Measurements from ENCODE around the gene SLC35E1.

Gene SLC35E1

GRCh38 chr19:16576690-16577530 lies 4.7 kb upstream of the SLC35E1 start:
- no peak overlapping the region for H3K27ac ChIP-seq (ENCODE audit: low read depth, low read length)

DNA sequence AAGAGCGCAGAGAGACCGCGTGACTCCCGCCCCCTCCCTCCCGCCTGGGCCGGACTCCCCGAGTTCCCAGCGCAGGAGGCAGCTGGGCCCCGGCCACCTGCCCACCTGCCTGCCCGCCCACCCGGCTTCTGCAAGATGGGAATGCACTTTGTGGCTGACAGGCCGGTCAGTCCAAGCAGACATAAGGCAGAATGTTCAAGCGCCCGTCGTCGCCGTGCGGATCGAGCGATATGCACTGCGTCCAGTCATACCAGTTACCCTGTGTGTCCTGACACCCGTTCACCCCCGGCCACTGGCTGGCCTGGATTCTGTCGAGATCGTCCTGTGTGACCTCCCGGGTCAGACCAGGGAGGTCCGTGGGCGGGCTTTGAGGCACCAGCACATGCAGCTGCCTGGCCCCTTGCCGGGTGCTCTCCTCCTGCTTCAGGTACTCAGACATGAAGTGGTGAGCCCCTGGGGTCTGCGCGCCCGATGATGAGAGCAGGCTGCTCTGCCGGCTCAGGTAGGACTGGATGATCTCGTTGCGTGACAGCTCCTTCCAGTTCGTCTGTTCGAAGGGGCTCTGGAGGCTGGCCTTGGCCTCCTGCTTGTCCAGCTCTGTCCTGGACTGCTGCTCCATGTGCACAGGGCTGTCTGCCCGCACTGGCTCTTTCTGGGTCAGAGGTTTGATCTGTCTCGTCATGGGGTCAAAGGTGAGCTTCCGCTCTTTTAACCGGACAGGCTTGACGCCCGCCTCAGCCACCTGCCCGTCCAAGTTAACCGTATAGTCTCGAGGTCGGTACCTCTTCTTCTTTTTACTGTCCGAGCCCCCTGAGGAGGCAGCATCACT lies 3.9 kb upstream of the SLC35E1 start:
- Histone ChIP-seq H3K4me1 (ENCODE audit: insufficient read depth, low read length) (peaks cover 21% of the 10 kb centered on the region), H3K9ac (ENCODE audit: low read length) (no peak overlapping the region), H3K36me3 (ENCODE audit: insufficient read depth, low read length) (peaks cover 30% of the 10 kb centered on the region)

More at GRCh38 chr19:16576690-16577530, 4.7 kb upstream of the SLC35E1 start:
- peaks cover 19% of the 10 kb centered on the region for H3K4me1 ChIP-seq (ENCODE audit: insufficient read depth, low read length)
- H3K4me3 ChIP-seq (ENCODE audit: low read depth in 1 of 2, low read length in 2 of 2) = no peak overlapping the region
- H3K9me3 ChIP-seq (ENCODE audit: low read length) = no peaks in the 10 kb centered on the region
- H3K27me3 ChIP-seq (ENCODE audit: control insufficient read depth in 1 of 2, insufficient read depth in 2 of 2, low read length in 2 of 2) = no peaks in the 10 kb centered on the region
- H3K36me3 ChIP-seq (ENCODE audit: insufficient read depth, low read length) = peaks cover 33% of the 10 kb centered on the region
- no peak overlapping the region for H3K9ac ChIP-seq (ENCODE audit: low read length)

DNA sequence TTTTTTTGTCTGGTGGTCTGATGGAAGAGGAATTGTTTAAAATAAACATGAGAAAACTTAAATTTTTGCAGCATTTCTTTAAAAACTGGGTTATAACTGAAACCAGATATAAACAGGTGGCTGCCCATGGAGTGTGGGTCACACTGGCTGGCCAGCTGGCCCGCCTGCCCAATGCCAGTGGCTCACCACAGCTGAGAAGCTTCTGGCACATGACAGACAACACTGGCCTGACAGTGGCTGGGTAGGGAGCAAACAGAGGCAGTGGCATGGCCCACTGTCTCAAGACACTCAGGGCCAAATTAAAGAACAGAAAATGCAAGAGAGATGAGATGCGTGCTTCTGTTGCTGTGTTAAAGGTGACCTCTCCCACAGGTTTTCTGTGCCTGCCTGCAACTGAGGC lies 3.1 kb upstream of the SLC35E1 start:
- peaks cover 24% of the 10 kb centered on the region for H3K4me1 ChIP-seq (ENCODE audit: insufficient read depth, low read length)

More for the DNA sequence above, 3.9 kb upstream of the SLC35E1 start:
- Histone ChIP-seq H3K27ac (ENCODE audit: low read depth, low read length) (no peak overlapping the region), H3K27me3 (ENCODE audit: control insufficient read depth in 1 of 2, insufficient read depth in 2 of 2, low read length in 2 of 2) (no peaks in the 10 kb centered on the region), H3K4me3 (ENCODE audit: low read depth in 1 of 2, low read length in 2 of 2) (no peak overlapping the region), H3K9me3 (ENCODE audit: low read length) (no peaks in the 10 kb centered on the region)

DNA sequence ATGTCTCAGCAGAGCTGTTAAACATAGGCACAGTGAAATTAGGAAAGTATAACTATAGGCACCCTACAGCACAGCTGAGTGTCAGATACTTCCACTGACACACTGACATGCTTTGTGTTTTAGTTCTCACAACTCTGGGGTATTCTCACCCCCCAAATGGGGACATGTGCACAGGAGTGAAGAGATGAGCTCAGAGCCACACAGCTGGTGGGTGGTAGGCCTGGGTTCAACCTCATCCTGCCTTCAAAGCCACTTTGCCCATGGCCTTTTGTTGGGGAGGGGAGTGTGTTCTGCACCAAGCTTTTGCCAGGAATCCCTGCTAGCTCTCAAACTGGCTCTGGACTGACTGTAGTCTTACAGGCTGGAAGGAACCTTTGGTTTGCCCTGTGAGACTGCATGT lies 1.7 kb upstream of the SLC35E1 start:
- no peaks in the 10 kb centered on the region for H3K9me3 ChIP-seq (ENCODE audit: low read length)
- no peaks in the 10 kb centered on the region for H3K27me3 ChIP-seq (ENCODE audit: control insufficient read depth in 1 of 2, insufficient read depth in 2 of 2, low read length in 2 of 2)
- H3K9ac ChIP-seq (ENCODE audit: low read length) = no peak overlapping the region
- peaks cover 24% of the 10 kb centered on the region for H3K4me1 ChIP-seq (ENCODE audit: insufficient read depth, low read length)
- H3K4me3 ChIP-seq (ENCODE audit: low read depth in 1 of 2, low read length in 2 of 2) = peak overlapping the region in 1 of 2 donors; percentile 97
- H3K27ac ChIP-seq (ENCODE audit: low read depth, low read length) = no peak overlapping the region
- peaks cover 39% of the 10 kb centered on the region for H3K36me3 ChIP-seq (ENCODE audit: insufficient read depth, low read length)

More for the DNA sequence above, 3.1 kb upstream of the SLC35E1 start:
- H3K4me3 ChIP-seq (ENCODE audit: low read depth in 1 of 2, low read length in 2 of 2) = no peak overlapping the region
- H3K9ac ChIP-seq (ENCODE audit: low read length) = no peak overlapping the region
- H3K27ac ChIP-seq (ENCODE audit: low read depth, low read length) = no peak overlapping the region
- peaks cover 30% of the 10 kb centered on the region for H3K36me3 ChIP-seq (ENCODE audit: insufficient read depth, low read length)
- H3K27me3 ChIP-seq (ENCODE audit: control insufficient read depth in 1 of 2, insufficient read depth in 2 of 2, low read length in 2 of 2) = no peaks in the 10 kb centered on the region
- H3K9me3 ChIP-seq (ENCODE audit: low read length) = no peaks in the 10 kb centered on the region

- Histone ChIP-seq H3K27ac (ENCODE audit: low read depth, low read length) (peak overlapping the region; percentile 74), H3K27me3 (ENCODE audit: control insufficient read depth in 1 of 2, insufficient read depth in 2 of 2, low read length in 2 of 2) (no peaks in the 10 kb centered on the region), H3K4me3 (ENCODE audit: low read depth in 1 of 2, low read length in 2 of 2) (peak overlapping the region; percentile 62 to 97), H3K4me1 (ENCODE audit: insufficient read depth, low read length) (peaks cover 24% of the 10 kb centered on the region), H3K36me3 (ENCODE audit: insufficient read depth, low read length) (peaks cover 39% of the 10 kb centered on the region), H3K9ac (ENCODE audit: low read length) (peak overlapping the region; percentile 71), H3K9me3 (ENCODE audit: low read length) (no peaks in the 10 kb centered on the region)
Observed at GRCh38 chr19:16573296-16573695, 1.1 kb upstream of the SLC35E1 start.

- Histone ChIP-seq H3K9ac (ENCODE audit: low read length) (peak overlapping the region; percentile 44), H3K27ac (ENCODE audit: low read depth, low read length) (peak overlapping the region; percentile 68), H3K36me3 (ENCODE audit: insufficient read depth, low read length) (peaks cover 47% of the 10 kb centered on the region), H3K4me1 (ENCODE audit: insufficient read depth, low read length) (peaks cover 24% of the 10 kb centered on the region), H3K4me3 (ENCODE audit: low read depth in 1 of 2, low read length in 2 of 2) (peak overlapping the region; percentile 77 to 78), H3K27me3 (ENCODE audit: control insufficient read depth in 1 of 2, insufficient read depth in 2 of 2, low read length in 2 of 2) (no peaks in the 10 kb centered on the region), H3K9me3 (ENCODE audit: low read length) (no peaks in the 10 kb centered on the region)
Observed at GRCh38 chr19:16571822-16572331, 338 bp downstream of the SLC35E1 start.

DNA sequence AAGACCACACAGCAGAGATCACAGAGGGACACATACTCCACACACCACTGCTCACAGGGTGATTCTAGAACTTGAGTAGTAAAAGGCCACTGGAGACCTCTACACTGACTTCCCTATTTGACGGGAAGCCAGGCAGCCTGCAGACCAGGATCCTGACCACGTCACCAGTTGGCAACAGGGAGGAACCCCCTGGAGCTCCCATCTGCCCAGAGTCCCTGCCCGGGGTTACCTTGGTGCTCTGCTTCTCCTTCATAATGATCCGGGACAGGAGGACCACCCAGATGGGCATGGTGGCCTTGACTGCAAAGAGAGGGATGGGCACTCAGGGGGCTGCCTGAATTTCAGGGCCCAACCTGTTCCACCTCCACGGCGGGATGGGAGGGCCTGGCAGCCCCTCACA lies 932 bp downstream of the SLC35E1 start:
- peak overlapping the region; percentile 68 for H3K27ac ChIP-seq (ENCODE audit: low read depth, low read length)
- no peaks in the 10 kb centered on the region for H3K9me3 ChIP-seq (ENCODE audit: low read length)
- peak overlapping the region; percentile 44 for H3K9ac ChIP-seq (ENCODE audit: low read length)
- H3K36me3 ChIP-seq (ENCODE audit: insufficient read depth, low read length) = peaks cover 49% of the 10 kb centered on the region
- H3K4me3 ChIP-seq (ENCODE audit: low read depth in 1 of 2, low read length in 2 of 2) = peak overlapping the region; percentile 77 to 78
- peaks cover 24% of the 10 kb centered on the region for H3K4me1 ChIP-seq (ENCODE audit: insufficient read depth, low read length)
- no peaks in the 10 kb centered on the region for H3K27me3 ChIP-seq (ENCODE audit: control insufficient read depth in 1 of 2, insufficient read depth in 2 of 2, low read length in 2 of 2)

GRCh38 chr19:16569609-16570320 lies 2.5 kb downstream of the SLC35E1 start:
- Histone ChIP-seq H3K9me3 (ENCODE audit: low read length) (no peaks in the 10 kb centered on the region), H3K27me3 (ENCODE audit: control insufficient read depth in 1 of 2, insufficient read depth in 2 of 2, low read length in 2 of 2) (no peaks in the 10 kb centered on the region), H3K4me3 (ENCODE audit: low read depth in 1 of 2, low read length in 2 of 2) (no peak overlapping the region), H3K36me3 (ENCODE audit: insufficient read depth, low read length) (peaks cover 41% of the 10 kb centered on the region), H3K27ac (ENCODE audit: low read depth, low read length) (no peak overlapping the region), H3K9ac (ENCODE audit: low read length) (no peak overlapping the region), H3K4me1 (ENCODE audit: insufficient read depth, low read length) (peaks cover 24% of the 10 kb centered on the region)

DNA sequence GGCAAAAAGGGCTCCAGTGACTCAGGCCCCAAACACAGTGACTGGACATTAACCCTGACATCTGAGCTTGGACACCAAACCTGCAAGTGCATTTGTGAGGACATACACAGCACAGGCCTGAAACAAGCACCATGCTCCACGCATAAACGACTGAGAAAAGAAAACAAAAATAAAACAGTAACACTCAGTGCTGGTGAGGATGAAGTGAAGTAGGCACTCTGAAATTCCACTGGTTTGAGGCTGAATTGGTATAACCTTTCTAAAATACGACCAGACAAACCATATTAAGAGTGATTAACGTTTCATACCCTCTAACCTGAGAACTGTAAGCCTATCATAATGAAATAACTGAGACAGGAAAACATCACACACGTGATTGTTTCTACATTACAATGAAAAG lies 5.5 kb downstream of the SLC35E1 start:
- Histone ChIP-seq H3K4me1 (ENCODE audit: insufficient read depth, low read length) (peaks cover 9% of the 10 kb centered on the region), H3K9me3 (ENCODE audit: low read length) (no peaks in the 10 kb centered on the region), H3K36me3 (ENCODE audit: insufficient read depth, low read length) (peaks cover 41% of the 10 kb centered on the region), H3K27me3 (ENCODE audit: control insufficient read depth in 1 of 2, insufficient read depth in 2 of 2, low read length in 2 of 2) (no peaks in the 10 kb centered on the region), H3K4me3 (ENCODE audit: low read depth in 1 of 2, low read length in 2 of 2) (no peak overlapping the region), H3K27ac (ENCODE audit: low read depth, low read length) (no peak overlapping the region), H3K9ac (ENCODE audit: low read length) (no peak overlapping the region)

- Histone ChIP-seq H3K36me3 (ENCODE audit: insufficient read depth, low read length) (peaks cover 41% of the 10 kb centered on the region), H3K9ac (ENCODE audit: low read length) (no peak overlapping the region), H3K27ac (ENCODE audit: low read depth, low read length) (no peak overlapping the region), H3K4me3 (ENCODE audit: low read depth in 1 of 2, low read length in 2 of 2) (no peak overlapping the region), H3K27me3 (ENCODE audit: control insufficient read depth in 1 of 2, insufficient read depth in 2 of 2, low read length in 2 of 2) (no peaks in the 10 kb centered on the region), H3K4me1 (ENCODE audit: insufficient read depth, low read length) (peaks cover 4% of the 10 kb centered on the region), H3K9me3 (ENCODE audit: low read length) (no peaks in the 10 kb centered on the region)
Observed at GRCh38 chr19:16566161-16566560, 6.1 kb downstream of the SLC35E1 start.

DNA sequence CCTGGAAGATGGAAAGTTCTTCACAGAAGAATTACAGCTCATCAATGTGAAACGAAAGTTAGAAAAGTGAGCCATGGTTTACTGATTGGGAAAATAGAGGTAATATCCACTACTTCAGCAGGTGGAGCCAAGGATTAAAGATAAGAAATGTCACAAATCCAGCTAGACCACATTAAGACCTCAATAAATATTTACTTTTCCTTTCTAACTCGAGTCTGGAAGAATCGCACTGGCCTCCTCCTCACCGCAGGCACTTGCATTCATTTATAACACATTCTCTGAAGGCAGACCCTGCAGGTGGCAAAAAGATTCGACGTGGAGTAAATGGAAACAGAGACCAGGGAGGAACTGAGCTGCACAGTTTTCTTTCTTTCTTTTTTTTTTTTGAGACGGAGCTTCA lies 7.4 kb downstream of the SLC35E1 start:
- Histone ChIP-seq H3K27me3 (ENCODE audit: control insufficient read depth in 1 of 2, insufficient read depth in 2 of 2, low read length in 2 of 2) (no peaks in the 10 kb centered on the region), H3K9me3 (ENCODE audit: low read length) (no peaks in the 10 kb centered on the region), H3K4me1 (ENCODE audit: insufficient read depth, low read length) (no peaks in the 10 kb centered on the region), H3K9ac (ENCODE audit: low read length) (no peak overlapping the region), H3K27ac (ENCODE audit: low read depth, low read length) (no peak overlapping the region), H3K36me3 (ENCODE audit: insufficient read depth, low read length) (peaks cover 43% of the 10 kb centered on the region), H3K4me3 (ENCODE audit: low read depth in 1 of 2, low read length in 2 of 2) (no peak overlapping the region)

Data from muscle layer of colon (tissue), 2 donors.